Activated T-helper 2 cell treated with anti-CD3 and anti-CD28 coated beads, Interferon-gamma antibody, Interleukin-2, Interleukin-4, amounts not matched to agents 10 μg/mL and 5 μg/mL and 100 μg/mL, durations not matched to agents 14 hours and 24 hours and 36 hours (primary cell): ENCODE data around the gene RUNX3. TPM values are rescaled to one million over a fixed set of nuclear protein-coding genes. Genes with fewer than 3 reads are reported as not detected.
A peak's percentile ranks its signal among the peaks of the same experiment; 100 is the strongest.

Experiments
- DNase-seq: peaks from one replicate; pipeline ENCODE4 v3.0.0; 2021; ENCODE audit warnings: low spot score
- H3K27ac Mint-ChIP-seq: one replicate; pipeline ENCODE4 v1.8.0; 2021; ENCODE audit warnings: mixed read lengths
- H3K27me3 Mint-ChIP-seq: one replicate; pipeline ENCODE4 v1.8.0; 2021; ENCODE audit warnings: low read depth, mixed read lengths
- H3K36me3 Mint-ChIP-seq: one replicate; pipeline ENCODE4 v1.8.0; 2021; ENCODE audit warnings: low read depth, mixed read lengths
- H3K4me1 Mint-ChIP-seq: one replicate; pipeline ENCODE4 v1.8.0; 2021; ENCODE audit warnings: low read depth, mixed read lengths
- H3K4me3 Mint-ChIP-seq: one replicate; pipeline ENCODE4 v1.8.0; 2021; ENCODE audit warnings: low read depth, mild to moderate bottlenecking, moderate library complexity, mixed read lengths
- H3K9me3 Mint-ChIP-seq: one replicate; pipeline ENCODE4 v1.8.0; 2021; ENCODE audit warnings: mixed read lengths
- intact Hi-C: fragments of 100-400 bp; cut with micrococcal nuclease; formaldehyde crosslinking; loops from one replicate; pipeline ENCODE4 v1.15.1; 2023
- total RNA-seq: library from RNA; stranded (reverse); gene quantifications from 2 replicates; pipeline ENCODE4 v1.2.3, GENCODE V29; 2022

RUNX3 gene
- total RNA-seq, 1 donor from 2014 or later = 129 TPM

- Mint-ChIP-seq H3K27me3 (peaks cover 27% of the 10 kb centered on the region), H3K36me3 (no peaks in the 10 kb centered on the region), H3K4me3 (no peak overlapping the region), H3K4me1 (peaks cover 5% of the 10 kb centered on the region), H3K9me3 (no peaks in the 10 kb centered on the region), H3K27ac (no peak overlapping the region)
- no peak for DNase-seq
- intact Hi-C loops = no loop called here
Observed at GRCh38 chr1:24875257-24875656, 54.8 kb downstream of the RUNX3 start.

GRCh38 chr1:24874611-24875234 lies 55.4 kb downstream of the RUNX3 start:
- Mint-ChIP-seq H3K9me3 (no peaks in the 10 kb centered on the region), H3K27ac (no peak overlapping the region), H3K36me3 (no peaks in the 10 kb centered on the region), H3K4me3 (no peak overlapping the region), H3K27me3 (peaks cover 22% of the 10 kb centered on the region), H3K4me1 (peaks cover 5% of the 10 kb centered on the region)
- DNase-seq = no peak
- intact Hi-C loops = no loop called here

- Mint-ChIP-seq H3K27ac (no peak overlapping the region), H3K9me3 (no peaks in the 10 kb centered on the region)
- no peak for DNase-seq
Observed at GRCh38 chr1:24874056-24874455, 56.0 kb downstream of the RUNX3 start.

GRCh38 chr1:24873148-24873547 lies 56.9 kb downstream of the RUNX3 start:
- intact Hi-C loops = no loop called here
- no peak overlapping the region for H3K27ac Mint-ChIP-seq

More at GRCh38 chr1:24874056-24874455, 56.0 kb downstream of the RUNX3 start:
- intact Hi-C loops = no loop called here
- no peaks in the 10 kb centered on the region for H3K36me3 Mint-ChIP-seq
- H3K4me1 Mint-ChIP-seq = peaks cover 5% of the 10 kb centered on the region
- no peak overlapping the region for H3K4me3 Mint-ChIP-seq
- H3K27me3 Mint-ChIP-seq = peaks cover 21% of the 10 kb centered on the region

GRCh38 chr1:24872061-24872850 lies 57.8 kb downstream of the RUNX3 start:
- Mint-ChIP-seq H3K27ac (no peak overlapping the region), H3K4me1 (peaks cover 3% of the 10 kb centered on the region), H3K9me3 (no peaks in the 10 kb centered on the region), H3K36me3 (no peaks in the 10 kb centered on the region), H3K27me3 (peaks cover 13% of the 10 kb centered on the region), H3K4me3 (no peak overlapping the region)
- DNase-seq = no peak
- intact Hi-C loops = no loop called here

More at GRCh38 chr1:24873148-24873547, 56.9 kb downstream of the RUNX3 start:
- Mint-ChIP-seq H3K9me3 (no peaks in the 10 kb centered on the region), H3K4me1 (peaks cover 5% of the 10 kb centered on the region), H3K4me3 (no peak overlapping the region), H3K27me3 (peaks cover 16% of the 10 kb centered on the region), H3K36me3 (no peaks in the 10 kb centered on the region)
- no peak for DNase-seq

- intact Hi-C loops = no loop called here
- Mint-ChIP-seq H3K4me3 (no peak overlapping the region), H3K4me1 (peaks cover 3% of the 10 kb centered on the region), H3K27me3 (peaks cover 15% of the 10 kb centered on the region), H3K9me3 (no peaks in the 10 kb centered on the region), H3K27ac (no peak overlapping the region), H3K36me3 (no peaks in the 10 kb centered on the region)
- no peak for DNase-seq
Observed at GRCh38 chr1:24871306-24871901, 58.7 kb downstream of the RUNX3 start.

- Mint-ChIP-seq H3K4me3 (no peak overlapping the region), H3K4me1 (peaks cover 3% of the 10 kb centered on the region), H3K9me3 (no peaks in the 10 kb centered on the region), H3K27me3 (peaks cover 15% of the 10 kb centered on the region), H3K27ac (no peak overlapping the region), H3K36me3 (no peaks in the 10 kb centered on the region)
- intact Hi-C loops = no loop called here
- no peak for DNase-seq
Observed at GRCh38 chr1:24870551-24871195, 59.4 kb downstream of the RUNX3 start.

GRCh38 chr1:24868016-24868875 lies 61.8 kb downstream of the RUNX3 start:
- intact Hi-C loops = no loop called here
- H3K27ac Mint-ChIP-seq = no peak overlapping the region
- H3K4me1 Mint-ChIP-seq = peaks cover 3% of the 10 kb centered on the region
- no peak for DNase-seq
- H3K4me3 Mint-ChIP-seq = no peak overlapping the region
- no peaks in the 10 kb centered on the region for H3K36me3 Mint-ChIP-seq
- peaks cover 15% of the 10 kb centered on the region for H3K27me3 Mint-ChIP-seq
- H3K9me3 Mint-ChIP-seq = no peaks in the 10 kb centered on the region

GRCh38 chr1:24867084-24867870 lies 62.8 kb downstream of the RUNX3 start:
- Mint-ChIP-seq H3K27me3 (peaks cover 11% of the 10 kb centered on the region), H3K4me3 (no peak overlapping the region), H3K36me3 (no peaks in the 10 kb centered on the region), H3K27ac (no peak overlapping the region), H3K4me1 (peaks cover 3% of the 10 kb centered on the region), H3K9me3 (no peaks in the 10 kb centered on the region)
- DNase-seq = no peak
- intact Hi-C loops = no loop called here

- Mint-ChIP-seq H3K27me3 (peaks cover 8% of the 10 kb centered on the region), H3K36me3 (no peaks in the 10 kb centered on the region), H3K27ac (no peak overlapping the region), H3K4me1 (peaks cover 3% of the 10 kb centered on the region), H3K9me3 (no peaks in the 10 kb centered on the region), H3K4me3 (no peak overlapping the region)
- DNase-seq = peak; percentile 3
- intact Hi-C loops = no loop called here
Observed at GRCh38 chr1:24866211-24867083, 63.6 kb downstream of the RUNX3 start.

GRCh38 chr1:24865587-24865986 lies 64.5 kb downstream of the RUNX3 start:
- Mint-ChIP-seq H3K36me3 (no peaks in the 10 kb centered on the region), H3K27me3 (peaks cover 4% of the 10 kb centered on the region), H3K4me1 (no peaks in the 10 kb centered on the region), H3K9me3 (no peaks in the 10 kb centered on the region), H3K4me3 (no peak overlapping the region), H3K27ac (no peak overlapping the region)
- DNase-seq = no peak
- intact Hi-C loops = no loop called here
